Choroid plexus epithelial cell (primary cell): ENCODE results near the gene BLACAT1.

Experiments
- DNase-seq: peaks from one replicate; pipeline ENCODE4 v3.0.0-alpha.2; 2010; ENCODE audit warnings: low read depth
- H3K4me3 ChIP-seq: 2 replicates; pipeline ENCODE4 v1.5.1; 2011; ENCODE audit warnings: low read depth, mild to moderate bottlenecking, control low read depth, low read length, moderate library complexity
- TF ChIP-seq, protein P1 (sequence below): conservative IDR thresholded peaks from 2 replicates; pipeline ENCODE4 v1.5.1; 2011; ENCODE audit warnings: low read depth, mild to moderate bottlenecking, control low read depth, inconsistent platforms, low read length, moderate library complexity

Gene BLACAT1

DNA sequence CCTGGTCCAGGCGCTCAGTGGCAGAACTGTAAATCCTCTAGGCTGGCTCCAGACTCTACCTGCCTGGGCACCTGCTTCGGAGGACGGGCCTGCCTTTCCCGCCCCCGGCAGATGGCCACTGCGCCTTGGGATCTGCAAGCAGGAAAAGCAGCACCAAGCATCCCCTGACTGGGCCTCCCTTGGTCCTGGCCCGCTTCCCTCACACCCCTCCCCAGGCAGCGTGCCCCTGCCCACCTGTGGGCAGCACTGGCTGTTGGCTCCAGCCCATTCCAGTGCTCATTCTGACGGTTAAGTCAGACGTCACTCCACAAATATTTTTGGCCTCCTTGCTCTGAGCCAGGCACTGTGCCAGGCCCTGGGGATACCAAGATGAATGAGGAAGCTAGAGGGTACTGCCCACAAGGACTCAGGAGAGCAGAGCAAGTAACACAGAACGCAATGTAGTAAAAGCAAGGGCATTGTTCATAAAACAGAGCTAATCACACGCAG is 22.0 kb upstream of the BLACAT1 start:
- H3K4me3 ChIP-seq, result no peak overlapping the region
- DNase-seq, result no peak
- TF ChIP-seq, protein P1, sequence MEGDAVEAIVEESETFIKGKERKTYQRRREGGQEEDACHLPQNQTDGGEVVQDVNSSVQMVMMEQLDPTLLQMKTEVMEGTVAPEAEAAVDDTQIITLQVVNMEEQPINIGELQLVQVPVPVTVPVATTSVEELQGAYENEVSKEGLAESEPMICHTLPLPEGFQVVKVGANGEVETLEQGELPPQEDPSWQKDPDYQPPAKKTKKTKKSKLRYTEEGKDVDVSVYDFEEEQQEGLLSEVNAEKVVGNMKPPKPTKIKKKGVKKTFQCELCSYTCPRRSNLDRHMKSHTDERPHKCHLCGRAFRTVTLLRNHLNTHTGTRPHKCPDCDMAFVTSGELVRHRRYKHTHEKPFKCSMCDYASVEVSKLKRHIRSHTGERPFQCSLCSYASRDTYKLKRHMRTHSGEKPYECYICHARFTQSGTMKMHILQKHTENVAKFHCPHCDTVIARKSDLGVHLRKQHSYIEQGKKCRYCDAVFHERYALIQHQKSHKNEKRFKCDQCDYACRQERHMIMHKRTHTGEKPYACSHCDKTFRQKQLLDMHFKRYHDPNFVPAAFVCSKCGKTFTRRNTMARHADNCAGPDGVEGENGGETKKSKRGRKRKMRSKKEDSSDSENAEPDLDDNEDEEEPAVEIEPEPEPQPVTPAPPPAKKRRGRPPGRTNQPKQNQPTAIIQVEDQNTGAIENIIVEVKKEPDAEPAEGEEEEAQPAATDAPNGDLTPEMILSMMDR, result no peak

DNA sequence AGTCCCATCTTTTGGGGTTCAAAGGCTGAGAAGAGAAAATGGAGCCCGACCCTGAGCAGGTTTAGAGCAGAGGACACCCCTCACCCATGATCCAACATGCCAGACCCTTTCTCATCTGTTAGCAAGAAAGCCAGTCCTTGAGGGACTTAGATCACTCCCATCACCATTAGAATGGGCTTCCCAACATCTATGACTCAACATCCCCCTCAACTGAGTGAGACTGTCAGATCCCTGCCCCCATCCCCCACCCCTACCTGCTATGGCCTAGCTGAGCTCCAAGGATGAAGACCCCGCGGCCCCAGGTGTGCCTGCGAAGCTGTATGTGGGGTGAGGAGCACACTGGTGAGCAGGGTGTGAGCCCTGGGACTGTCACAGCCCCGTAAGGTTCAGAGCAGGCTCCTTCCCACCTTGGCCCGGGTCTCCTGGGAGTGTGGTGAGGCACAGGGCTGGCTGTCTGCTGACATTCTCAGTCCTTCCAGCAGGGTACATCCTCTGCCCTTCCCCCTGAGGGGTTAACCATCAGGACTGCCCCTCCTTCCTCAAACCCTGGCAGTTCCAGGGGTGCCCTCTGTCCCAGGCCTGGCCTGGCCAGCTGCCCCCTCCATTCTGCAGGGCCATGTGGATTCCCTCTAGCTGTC is 21.4 kb upstream of the BLACAT1 start:
- no peak for DNase-seq
- H3K4me3 ChIP-seq, result no peak overlapping the region
- TF ChIP-seq, protein P1, result no peak

DNA sequence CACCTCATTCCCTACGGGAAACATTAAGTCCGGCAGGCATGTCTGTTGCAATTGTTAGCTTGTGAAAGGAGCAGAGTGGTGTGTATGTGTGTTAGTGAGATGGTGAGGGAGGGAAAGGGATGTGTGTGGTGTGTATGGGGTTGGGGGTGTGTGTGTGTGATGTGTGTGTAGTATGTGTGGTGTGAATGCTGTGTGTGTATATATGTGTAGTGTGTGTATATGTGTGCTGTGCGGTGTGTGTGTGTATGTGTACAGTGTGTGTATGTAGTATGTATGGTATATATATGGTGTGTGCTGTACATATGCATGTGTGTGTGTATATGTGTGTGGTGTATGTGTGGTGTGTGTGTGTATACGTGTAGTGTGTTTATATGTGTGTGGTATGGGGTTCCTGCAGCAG is 20.8 kb upstream of the BLACAT1 start:
- no peak overlapping the region for H3K4me3 ChIP-seq
- TF ChIP-seq, protein P1, result no peak
- DNase-seq, result no peak

DNA sequence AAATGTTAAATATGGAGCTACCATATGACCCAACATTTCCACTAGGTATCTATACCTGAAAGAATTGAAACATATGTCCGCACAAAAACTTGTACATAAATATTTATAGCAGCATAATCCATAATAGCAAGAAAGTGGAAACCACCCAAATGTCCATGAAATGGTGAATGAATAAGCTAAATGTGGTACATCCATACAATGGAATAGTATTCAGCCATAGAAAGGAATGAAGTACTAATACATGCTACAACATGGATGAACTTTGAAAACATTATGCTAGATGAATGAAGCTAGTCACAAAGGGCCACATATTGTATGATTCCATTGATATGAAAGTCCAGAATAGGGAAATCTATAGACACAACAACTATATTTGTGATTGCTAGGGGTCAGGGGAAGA is 20.0 kb upstream of the BLACAT1 start:
- no peak for DNase-seq

DNA sequence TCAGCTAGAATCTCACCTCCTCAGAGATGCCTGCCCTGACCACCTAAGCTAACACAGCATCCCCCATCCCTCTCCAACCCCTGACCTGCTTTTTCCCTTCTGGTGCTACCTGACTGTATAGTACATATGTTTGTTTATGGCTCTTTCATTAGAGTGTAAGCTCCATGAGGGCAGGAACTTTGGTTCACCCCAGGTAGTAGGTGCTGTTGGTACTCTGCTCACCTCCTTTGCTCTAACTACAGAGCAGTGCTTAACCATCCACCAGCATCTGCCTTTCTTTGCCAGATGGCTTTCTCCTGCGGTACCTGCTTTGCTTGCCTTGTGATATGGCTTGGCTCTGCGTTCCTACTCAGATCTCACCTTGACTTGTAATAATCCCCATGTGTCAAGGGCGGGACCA is 18.7 kb upstream of the BLACAT1 start:
- H3K4me3 ChIP-seq, result no peak overlapping the region
- TF ChIP-seq, protein P1, result no peak
- no peak for DNase-seq

More for the DNA sequence above, 20.0 kb upstream of the BLACAT1 start:
- H3K4me3 ChIP-seq, result no peak overlapping the region
- TF ChIP-seq, protein P1, result no peak

DNA sequence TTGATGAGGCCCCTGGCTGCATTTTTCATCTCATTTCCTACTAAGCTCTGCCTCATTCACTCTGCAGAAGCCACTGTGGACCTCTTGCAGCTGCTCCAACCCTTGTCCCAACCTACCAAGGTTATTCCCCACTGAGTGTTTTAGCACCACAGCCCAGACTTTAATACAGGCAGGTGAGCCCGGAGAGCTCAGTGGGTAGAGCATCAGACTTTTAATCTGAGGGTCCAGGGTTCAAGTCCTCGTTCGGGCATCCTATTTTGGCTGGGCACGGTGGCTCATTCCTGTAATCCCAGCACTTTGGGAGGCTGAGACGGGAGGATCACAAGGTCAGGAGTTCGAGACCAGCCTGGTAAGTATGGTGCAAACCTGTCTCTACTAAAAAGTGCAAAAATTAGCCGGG is 18.1 kb upstream of the BLACAT1 start:
- TF ChIP-seq, protein P1, result no peak
- H3K4me3 ChIP-seq, result no peak overlapping the region
- no peak for DNase-seq

DNA sequence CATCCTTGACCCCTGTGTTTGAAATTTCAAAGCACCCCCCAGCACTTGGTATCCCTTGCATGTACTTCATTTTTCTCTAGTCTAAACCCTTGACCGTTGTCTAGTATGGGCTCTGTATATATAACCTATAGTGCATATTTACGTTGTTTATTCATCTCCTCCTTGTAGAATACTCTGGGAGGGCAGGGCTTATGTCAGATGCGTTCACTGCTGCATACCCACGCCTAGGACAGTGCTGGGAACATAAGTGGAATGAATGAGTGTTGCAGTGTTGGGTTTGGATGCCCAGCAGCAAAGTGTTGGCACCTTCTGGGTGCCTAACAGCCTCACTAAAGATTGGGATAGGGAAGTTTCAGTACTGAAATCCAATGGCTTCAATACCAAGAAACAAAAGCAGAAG is 17.6 kb upstream of the BLACAT1 start:
- TF ChIP-seq, protein P1, result no peak
- DNase-seq, result no peak
- H3K4me3 ChIP-seq, result no peak overlapping the region
